Measurements from ENCODE around the gene PABPN1. TPM values are rescaled to one million over a fixed set of nuclear protein-coding genes. Genes with fewer than 3 reads are reported as not detected.

PABPN1 gene
- total and polyA plus RNA-seq, 11 donors, result 23.7 to 102 (median 62.5) TPM

GRCh38 chr14:23281247-23281646 lies 40.0 kb upstream of the PABPN1 start:
- Histone ChIP-seq H3K27ac (no peak overlapping the region), H3K4me1 (peaks cover 0 to 23% (median 13%) of the 10 kb centered on the region in 12 donors), H3K9me3 (no peaks in the 10 kb centered on the region), H3K36me3 (peaks cover 0 to 9% (median 7%) of the 10 kb centered on the region in 9 donors), H3K4me3 (no peak overlapping the region), H3K27me3 (no peaks in the 10 kb centered on the region)
- DNase-seq, result no peak
- no peak for ATAC-seq
- TF ChIP-seq CTCF (IDR thresholded peaks at IDR 0.05) (no peak), POLR2A (IDR thresholded peaks at IDR 0.05) (no peak)
- intact Hi-C loops (cut with DNase I), result no loop called here
- 92 to 98% (median 96%) methylated on average over 6 of the region's 6 CpGs for WGBS, 4 donors

GRCh38 chr14:23284654-23285529 lies 36.4 kb upstream of the PABPN1 start:
- Histone ChIP-seq H3K4me3 (peak overlapping the region; percentile 65 to 97 (median 88)), H3K27me3 (no peaks in the 10 kb centered on the region), H3K9me3 (no peaks in the 10 kb centered on the region), H3K4me1 (peaks cover 0 to 28% (median 19%) of the 10 kb centered on the region in 12 donors), H3K36me3 (peaks cover 0 to 6% (median 0%) of the 10 kb centered on the region in 9 donors), H3K27ac (peak overlapping the region; percentile 58 to 99 (median 96))
- intact Hi-C loops (cut with DNase I), result loop anchor here in 1 of 10 donors (1.0 kb wide), 1 partner anchor 15 kb away; no protein-coding TSS in a partner anchor
- DNase-seq, result no peak
- 19 to 27% (median 23%) methylated on average over 7 to 9 of the region's 9 CpGs for WGBS, 4 donors
- peak in 1 of 4 donors; percentile 1 for ATAC-seq
- TF ChIP-seq CTCF (IDR thresholded peaks at IDR 0.05) (no peak), POLR2A (IDR thresholded peaks at IDR 0.05) (no peak)

- 1 to 2% (median 1%) methylated on average over 16 to 22 of the region's 22 CpGs for WGBS, 4 donors
- intact Hi-C loops (cut with DNase I), result loop anchor here in 4 of 10 donors (1.0 to 2.0 kb wide), 2 partner anchors 15 kb away; no protein-coding TSS in a partner anchor
- peak overlapping the region; percentile 65 to 97 (median 88) for H3K4me3 ChIP-seq
- peaks cover 0 to 27% (median 17%) of the 10 kb centered on the region in 12 donors for H3K4me1 ChIP-seq
- ATAC-seq (peak; percentile 0 to 43 (median 5)), DNase-seq (no peak)
- H3K27ac ChIP-seq, result peak overlapping the region; percentile 58 to 99 (median 96)
- no peaks in the 10 kb centered on the region for H3K27me3 ChIP-seq
- peaks cover 0 to 6% (median 0%) of the 10 kb centered on the region in 9 donors for H3K36me3 ChIP-seq
- no peaks in the 10 kb centered on the region for H3K9me3 ChIP-seq
- TF ChIP-seq CTCF (IDR thresholded peaks at IDR 0.05), result no peak
- no peak for TF ChIP-seq POLR2A (IDR thresholded peaks at IDR 0.05)
These were observed 35.7 kb upstream of the PABPN1 start for GRCh38 chr14:23285530-23286019.

All from heart left ventricle (tissue), 16 donors.